ENCODE data around the gene SNX1. TPM values are rescaled to one million over a fixed set of nuclear protein-coding genes. Genes with fewer than 3 reads are reported as not detected.

Gene SNX1
- total and polyA plus RNA-seq, 2 experiments from 2014 or later: 36.5 to 36.9 TPM

- no peak for TF ChIP-seq CTCF (IDR thresholded peaks at IDR 0.05; ENCODE audit: low read depth, low read length)
- Histone ChIP-seq H3K27me3 (no peaks in the 10 kb centered on the region), H3K27ac (no peak overlapping the region), H3K4me1 (ENCODE audit: low read depth) (peaks cover 4% of the 10 kb centered on the region), H3K9me3 (ENCODE audit: low read depth) (no peaks in the 10 kb centered on the region), H3K4me3 (no peak overlapping the region), H3K36me3 (peaks cover 52% of the 10 kb centered on the region)
- no peak for DNase-seq (ENCODE audit: low read depth in 1 of 2, low spot score in 1 of 2)
Observed at GRCh38 chr15:64122936-64123351, 27.2 kb downstream of the SNX1 start.

DNA sequence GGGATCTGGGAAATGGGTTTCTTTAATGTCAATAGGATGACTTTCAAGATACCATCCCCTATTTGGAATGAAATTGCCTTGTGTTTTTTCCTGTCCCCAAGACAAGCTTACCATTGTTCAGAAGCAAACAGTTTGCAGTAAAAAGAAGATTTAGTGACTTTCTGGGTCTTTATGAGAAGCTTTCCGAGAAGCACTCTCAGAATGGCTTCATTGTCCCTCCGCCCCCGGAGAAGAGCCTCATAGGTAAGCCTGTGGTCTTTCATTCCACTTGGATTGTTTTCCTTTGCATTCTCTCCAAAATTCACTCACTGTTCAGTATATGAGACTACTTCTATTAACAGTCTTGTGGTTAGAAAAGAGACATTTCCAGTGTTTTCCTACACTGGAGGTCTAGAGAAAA is 30.2 kb downstream of the SNX1 start:
- peaks cover 4% of the 10 kb centered on the region for H3K4me1 ChIP-seq (ENCODE audit: low read depth)
- H3K4me3 ChIP-seq: no peak overlapping the region
- TF ChIP-seq CTCF (IDR thresholded peaks at IDR 0.05; ENCODE audit: low read depth, low read length): no peak
- H3K9me3 ChIP-seq (ENCODE audit: low read depth): no peaks in the 10 kb centered on the region
- no peak overlapping the region for H3K27ac ChIP-seq
- no peaks in the 10 kb centered on the region for H3K27me3 ChIP-seq
- H3K36me3 ChIP-seq: peaks cover 65% of the 10 kb centered on the region
- no peak for DNase-seq (ENCODE audit: low read depth in 1 of 2, low spot score in 1 of 2)

DNA sequence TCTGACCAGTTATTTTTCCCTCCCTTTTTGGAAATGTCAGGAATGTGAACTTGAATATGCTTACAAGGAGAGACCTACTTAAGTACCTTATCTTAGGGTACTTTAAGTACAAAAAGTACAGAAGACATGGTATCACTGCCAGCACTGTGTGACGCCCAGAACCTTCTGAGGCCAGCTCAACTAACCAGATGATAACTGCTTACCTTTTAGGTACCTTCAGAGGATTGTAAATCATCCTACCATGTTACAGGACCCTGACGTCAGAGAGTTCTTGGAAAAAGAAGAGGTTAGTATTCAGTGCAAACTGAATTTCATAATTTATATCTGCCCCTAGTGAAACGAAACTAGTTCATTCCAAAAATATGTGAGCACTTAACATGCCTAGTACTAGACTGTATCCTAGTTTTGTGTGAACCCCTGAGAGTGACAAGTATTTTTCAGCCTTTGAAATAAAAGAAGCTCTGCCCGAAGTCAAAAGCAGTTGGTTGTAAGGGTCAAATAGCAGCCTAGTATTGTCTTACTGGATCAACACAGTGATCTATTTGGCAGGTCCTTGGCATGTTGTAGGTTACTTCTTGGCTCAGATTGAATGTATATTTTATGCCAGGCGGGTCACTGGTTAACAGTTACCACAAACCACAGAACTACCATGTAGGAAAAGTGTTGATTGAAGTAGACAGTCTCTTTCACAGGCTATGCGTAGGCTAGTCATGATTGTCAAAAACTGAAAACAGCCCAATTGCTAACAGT is 31.9 kb downstream of the SNX1 start:
- Histone ChIP-seq H3K9me3 (ENCODE audit: low read depth) (no peaks in the 10 kb centered on the region), H3K36me3 (peaks cover 73% of the 10 kb centered on the region), H3K4me1 (ENCODE audit: low read depth) (peaks cover 4% of the 10 kb centered on the region), H3K27me3 (no peaks in the 10 kb centered on the region), H3K4me3 (no peak overlapping the region), H3K27ac (peak overlapping the region; percentile 38)
- TF ChIP-seq CTCF (IDR thresholded peaks at IDR 0.05; ENCODE audit: low read depth, low read length): no peak
- no peak for DNase-seq (ENCODE audit: low read depth in 1 of 2, low spot score in 1 of 2)

DNA sequence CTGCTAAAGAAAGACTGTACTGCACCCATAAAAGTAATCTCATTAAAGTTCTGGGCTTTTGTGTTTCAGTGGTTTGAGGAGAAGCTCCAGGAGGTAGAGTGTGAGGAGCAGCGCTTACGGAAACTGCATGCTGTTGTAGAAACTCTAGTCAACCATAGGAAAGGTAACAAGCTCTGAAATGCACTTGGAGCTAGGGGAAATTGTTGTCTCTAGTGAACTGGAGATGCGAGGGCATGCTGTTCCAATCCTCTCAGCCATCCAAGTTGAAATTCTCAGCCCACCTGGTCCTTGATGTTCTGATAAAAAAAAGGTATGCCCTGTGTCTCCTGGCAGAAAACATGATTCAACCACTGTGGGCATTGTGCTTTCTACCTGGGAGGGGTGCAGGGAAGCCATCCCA is 34.4 kb downstream of the SNX1 start:
- H3K27ac ChIP-seq: no peak overlapping the region
- H3K9me3 ChIP-seq (ENCODE audit: low read depth): no peaks in the 10 kb centered on the region
- no peaks in the 10 kb centered on the region for H3K27me3 ChIP-seq
- peaks cover 4% of the 10 kb centered on the region for H3K4me1 ChIP-seq (ENCODE audit: low read depth)
- TF ChIP-seq CTCF (IDR thresholded peaks at IDR 0.05; ENCODE audit: low read depth, low read length): no peak
- peaks cover 73% of the 10 kb centered on the region for H3K36me3 ChIP-seq
- DNase-seq (ENCODE audit: low read depth in 1 of 2, low spot score in 1 of 2): no peak
- H3K4me3 ChIP-seq: no peak overlapping the region

DNA sequence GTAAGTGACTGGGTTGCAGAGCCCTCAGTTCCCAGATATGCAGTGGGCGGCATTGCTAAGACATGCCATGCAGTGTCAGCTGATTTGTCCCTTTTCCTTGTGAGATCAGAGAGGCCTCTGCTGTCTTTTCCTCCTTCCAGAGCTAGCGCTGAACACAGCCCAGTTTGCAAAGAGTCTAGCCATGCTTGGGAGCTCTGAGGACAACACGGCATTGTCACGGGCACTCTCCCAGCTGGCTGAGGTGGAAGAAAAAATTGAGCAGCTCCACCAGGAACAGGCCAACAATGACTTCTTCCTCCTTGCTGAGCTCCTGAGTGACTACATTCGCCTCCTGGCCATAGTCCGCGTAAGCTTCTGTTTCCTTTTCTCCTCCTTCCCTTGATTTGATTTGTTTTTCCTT is 35.8 kb downstream of the SNX1 start:
- H3K27ac ChIP-seq: no peak overlapping the region
- peaks cover 4% of the 10 kb centered on the region for H3K4me1 ChIP-seq (ENCODE audit: low read depth)
- peaks cover 72% of the 10 kb centered on the region for H3K36me3 ChIP-seq
- TF ChIP-seq CTCF (IDR thresholded peaks at IDR 0.05; ENCODE audit: low read depth, low read length): no peak
- no peaks in the 10 kb centered on the region for H3K27me3 ChIP-seq
- no peaks in the 10 kb centered on the region for H3K9me3 ChIP-seq (ENCODE audit: low read depth)
- DNase-seq (ENCODE audit: low read depth in 1 of 2, low spot score in 1 of 2): no peak
- no peak overlapping the region for H3K4me3 ChIP-seq

Data from cardiac muscle cell (in vitro differentiated cells and primary cell).